GM21529 (cell line): ENCODE data around the gene ORAI2.
"Not testable (repeated sequence)": the region's sequence is repeated elsewhere in the genome, so short reads cannot be mapped to it uniquely, and the experiment has no call there.

Experiments used
- ATAC-seq: cut with Tn5 transposase; IDR thresholded peaks from one replicate; pipeline ENCODE4 v1.9.1; 2021; ENCODE audit not compliant: unreplicated experiment

The ORAI2 gene

GRCh38 chr7:102468478-102469350 is 35.3 kb downstream of the ORAI2 start:
- ATAC-seq, result no peak

GRCh38 chr7:102469351-102469971 is 36.1 kb downstream of the ORAI2 start:
- ATAC-seq, result no peak

DNA sequence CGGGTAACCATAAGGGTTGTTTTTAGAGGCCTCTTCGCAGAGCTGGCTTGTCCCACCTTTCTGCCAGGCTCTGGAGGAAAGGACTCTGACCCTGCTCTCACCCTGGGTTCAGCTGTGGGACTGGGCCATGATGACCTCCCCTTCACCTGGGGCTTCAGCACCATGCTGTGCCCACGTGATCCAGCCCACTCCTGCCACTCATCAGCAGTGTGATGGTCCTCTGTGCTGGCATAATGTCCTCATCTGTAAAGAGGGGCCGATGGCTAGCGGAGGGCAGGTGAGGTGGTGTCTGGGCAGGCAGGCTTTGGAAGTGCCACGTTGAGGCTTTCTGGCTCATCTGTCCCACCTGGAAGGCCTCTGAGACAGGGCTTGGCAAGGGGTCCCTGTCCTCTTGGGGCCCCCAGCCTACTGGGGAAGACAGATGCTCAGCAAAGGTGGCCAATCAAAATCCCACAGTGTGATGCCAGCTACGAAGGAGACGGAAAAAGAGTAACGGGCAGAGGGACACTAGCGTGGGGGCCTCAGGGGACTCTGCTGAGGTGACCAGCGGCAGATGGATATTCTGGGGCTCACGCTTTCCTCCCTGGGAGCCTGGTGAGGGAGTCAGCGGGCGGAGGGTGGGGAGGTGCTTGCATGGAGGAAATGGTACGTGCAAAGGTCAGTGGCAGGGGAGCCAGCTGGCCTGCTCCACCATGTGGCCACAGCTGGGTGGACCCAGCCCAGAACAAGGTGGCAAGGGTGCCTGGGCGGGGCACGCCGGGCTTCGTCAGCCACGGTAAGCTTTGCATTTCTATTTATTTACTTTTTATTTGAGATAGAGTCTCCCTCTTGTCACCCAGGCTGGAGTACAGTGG is 36.8 kb downstream of the ORAI2 start:
- ATAC-seq, result no peak

GRCh38 chr7:102471791-102472125 is 38.4 kb downstream of the ORAI2 start:
- no peak for ATAC-seq

GRCh38 chr7:102472126-102473041 is 39.0 kb downstream of the ORAI2 start:
- ATAC-seq, result no peak

GRCh38 chr7:102473271-102473991 is 40.1 kb downstream of the ORAI2 start:
- ATAC-seq, result no peak

- ATAC-seq, result not testable (repeated sequence)
Observed at GRCh38 chr7:102474116-102474515, 40.7 kb downstream of the ORAI2 start.

GRCh38 chr7:102474736-102475435 is 41.5 kb downstream of the ORAI2 start:
- ATAC-seq, result not testable (repeated sequence)

GRCh38 chr7:102478314-102479208 is 45.2 kb downstream of the ORAI2 start, which contains the start of gene POLR2J:
Gene POLR2J, minus strand, starts transcription at chr7:102478922. Its CDS starts 62 bp downstream, at chr7:102478860.
- peak; percentile 86 for ATAC-seq

- ATAC-seq, result peak; percentile 18
Observed at GRCh38 chr7:102479209-102479584, 45.8 kb downstream of the ORAI2 start.

DNA sequence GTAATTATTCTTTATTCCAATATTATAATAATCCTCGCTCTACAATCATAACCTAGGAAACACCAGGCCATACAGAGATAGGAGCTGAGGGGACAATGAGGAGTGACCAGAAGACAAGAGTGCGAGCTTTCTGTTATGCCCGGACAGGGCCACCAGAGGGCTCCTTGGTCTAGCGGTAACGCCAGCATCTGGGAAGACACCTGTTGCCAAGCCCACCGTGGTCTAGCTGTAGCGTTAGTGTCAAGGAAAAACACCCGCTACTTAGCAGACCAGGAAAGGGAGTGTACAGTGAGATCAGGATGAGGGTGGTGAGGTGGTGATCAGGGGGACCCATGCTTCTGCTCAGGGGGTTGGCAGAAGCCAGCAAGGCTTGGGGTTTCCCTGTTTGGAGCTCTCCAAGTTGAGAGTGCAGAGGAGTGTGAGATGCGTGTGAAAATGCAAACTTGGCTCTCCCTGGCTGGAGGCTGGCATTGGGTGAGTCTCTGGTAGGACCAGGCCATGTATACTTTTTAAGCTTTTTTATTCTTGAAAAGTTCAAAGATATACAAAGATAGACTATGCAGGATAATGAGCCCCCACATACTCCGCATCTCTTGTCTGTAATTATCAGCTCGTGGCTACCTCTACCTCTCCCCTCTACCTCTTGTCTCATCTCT is 46.7 kb downstream of the ORAI2 start:
- not testable (repeated sequence) for ATAC-seq

DNA sequence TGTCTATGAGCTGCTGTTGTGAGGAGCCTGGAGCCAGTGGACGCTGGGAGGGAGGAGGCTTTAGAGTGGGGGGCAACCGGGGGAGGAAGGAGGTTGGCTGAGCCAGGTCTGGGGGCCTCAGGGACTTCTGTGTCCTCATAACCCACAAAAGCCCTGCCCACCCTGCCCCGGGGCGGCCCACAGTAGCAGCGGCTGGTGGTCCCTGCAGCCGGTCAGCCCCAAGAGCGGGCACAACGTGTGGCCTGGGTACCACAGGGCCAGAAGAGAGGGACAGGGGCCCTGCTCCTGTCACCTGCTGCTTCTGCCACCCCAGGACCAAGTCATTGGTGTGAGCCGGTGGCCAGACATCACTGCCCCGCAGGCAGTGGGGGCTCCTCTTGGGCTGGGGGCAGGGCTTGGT is 48.6 kb downstream of the ORAI2 start:
- not testable (repeated sequence) for ATAC-seq

DNA sequence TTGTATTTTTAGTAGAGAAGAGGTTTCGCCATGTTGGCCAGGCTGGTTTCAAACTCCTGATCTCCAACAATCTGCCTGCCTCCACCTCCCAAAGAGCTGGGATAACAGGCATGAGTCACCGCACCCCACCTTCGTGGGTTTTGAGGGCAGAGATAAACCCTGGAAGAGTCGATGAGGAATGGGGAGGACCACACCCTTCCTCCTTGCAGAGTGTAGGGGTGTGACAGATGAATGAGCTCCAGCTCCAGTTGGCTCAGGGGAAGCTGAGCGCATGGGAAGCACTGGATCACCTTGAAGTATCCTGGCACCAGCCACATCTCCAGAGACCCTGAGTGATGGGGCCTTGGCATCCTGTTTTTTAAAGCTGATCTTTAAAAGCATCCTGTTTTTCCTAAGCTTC is 50.9 kb downstream of the ORAI2 start:
- not testable (repeated sequence) for ATAC-seq

DNA sequence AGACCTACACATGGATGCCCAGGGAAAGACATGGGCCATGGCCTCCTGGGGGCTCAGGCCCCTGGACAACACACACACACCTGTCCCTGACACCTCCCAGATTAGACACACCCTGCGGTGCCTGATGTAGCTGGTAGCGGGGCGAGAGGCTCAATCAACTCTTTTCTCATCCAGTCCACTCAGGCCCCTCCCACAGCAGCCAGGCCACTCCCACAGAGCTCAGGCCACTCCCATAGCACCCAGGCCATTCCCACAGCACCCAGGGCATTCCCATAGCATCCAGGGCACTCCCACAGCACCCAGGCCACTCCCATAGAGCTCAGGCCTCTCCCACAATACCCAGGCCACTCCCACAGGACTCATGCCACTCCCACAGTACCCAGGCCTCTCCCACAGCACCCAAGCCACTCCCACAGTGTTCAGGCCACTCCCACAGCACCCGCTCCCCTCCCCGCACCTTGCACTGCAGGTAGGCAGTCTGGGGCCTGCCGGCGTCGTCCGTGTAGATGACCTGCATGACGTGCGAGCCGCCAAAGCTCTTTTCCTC is 57.2 kb downstream of the ORAI2 start:
- ATAC-seq, result peak; percentile 55

DNA sequence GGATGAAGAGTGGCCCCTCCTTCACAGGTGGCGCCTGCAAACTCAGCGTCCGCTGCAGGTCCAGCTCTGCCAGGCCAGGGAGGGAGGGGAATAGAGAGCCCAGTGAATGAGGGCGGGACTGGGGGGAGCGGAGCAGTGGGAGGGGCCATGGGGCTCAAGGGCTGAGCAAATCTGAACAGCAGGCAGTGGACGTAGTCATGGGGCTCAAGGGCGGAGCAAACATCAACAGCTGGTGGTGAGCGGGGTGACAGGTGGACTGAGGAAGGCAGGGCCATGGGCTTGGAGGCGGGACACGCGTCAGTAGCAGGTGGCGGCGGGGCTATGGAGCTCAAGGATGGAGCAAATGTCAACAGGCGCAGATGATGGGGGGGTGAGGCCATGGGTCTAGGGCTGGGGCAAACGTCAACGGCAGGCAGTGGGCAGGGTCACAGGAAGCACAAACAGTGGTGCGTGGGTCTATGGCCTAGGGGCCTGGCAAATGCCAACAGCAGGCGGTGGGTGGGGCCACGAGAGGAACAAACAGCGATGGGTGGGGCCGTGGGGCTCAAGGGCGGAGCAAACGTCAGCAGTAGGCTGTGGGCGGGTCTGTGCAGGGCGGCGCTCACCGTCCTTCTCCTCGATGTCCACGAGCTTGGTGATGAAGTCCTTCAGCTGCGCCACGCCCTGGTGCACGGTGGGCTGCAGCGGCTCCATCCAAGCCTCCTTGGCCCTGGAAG is 60.0 kb downstream of the ORAI2 start:
- ATAC-seq, result peak; percentile 41

GRCh38 chr7:102494026-102494425 is 60.7 kb downstream of the ORAI2 start:
- peak; percentile 2 for ATAC-seq
